HG02623 (cell line): Measurements from ENCODE around the gene TMEM178A.
"Not testable (repeated sequence)": the region's sequence is repeated elsewhere in the genome, so short reads cannot be mapped to it uniquely, and the experiment has no call there.

ENCODE experiments used
- ATAC-seq: cut with Tn5 transposase; IDR thresholded peaks from one replicate; pipeline ENCODE4 v1.9.1; 2021; ENCODE audit warnings: moderate library complexity; ENCODE audit not compliant: unreplicated experiment

Gene TMEM178A

DNA sequence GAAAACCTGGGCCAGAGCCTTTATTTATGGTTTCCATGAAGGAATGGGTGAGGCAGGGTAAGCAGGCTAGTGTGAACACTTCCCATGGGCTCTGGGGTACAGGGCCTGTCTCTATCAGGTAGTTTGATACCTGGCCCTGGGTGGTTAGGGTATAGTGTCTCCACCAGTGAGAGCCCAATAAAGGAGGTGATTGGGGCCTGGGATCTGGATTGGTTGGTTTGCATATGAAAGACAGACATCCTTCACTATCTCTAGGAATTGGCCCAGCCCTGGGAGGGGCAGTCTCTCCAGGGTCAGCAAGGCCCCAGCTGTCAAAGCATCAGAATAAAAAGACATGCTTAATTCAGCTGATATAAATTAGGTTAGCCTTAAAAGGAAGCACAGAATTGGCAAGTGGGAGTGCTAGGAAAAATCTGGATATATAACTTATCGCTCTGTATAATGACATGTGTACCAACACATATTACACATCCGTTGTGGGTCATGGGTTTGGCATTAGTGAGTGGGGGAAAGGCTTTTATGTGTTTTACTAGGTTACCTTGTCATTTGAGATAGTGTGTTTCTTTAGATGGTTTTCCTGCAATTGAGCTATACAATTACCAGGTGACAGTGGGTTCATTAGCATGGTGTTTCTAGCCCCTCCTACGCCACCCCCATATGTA lies 18.5 kb upstream of the TMEM178A start:
- ATAC-seq: no peak

DNA sequence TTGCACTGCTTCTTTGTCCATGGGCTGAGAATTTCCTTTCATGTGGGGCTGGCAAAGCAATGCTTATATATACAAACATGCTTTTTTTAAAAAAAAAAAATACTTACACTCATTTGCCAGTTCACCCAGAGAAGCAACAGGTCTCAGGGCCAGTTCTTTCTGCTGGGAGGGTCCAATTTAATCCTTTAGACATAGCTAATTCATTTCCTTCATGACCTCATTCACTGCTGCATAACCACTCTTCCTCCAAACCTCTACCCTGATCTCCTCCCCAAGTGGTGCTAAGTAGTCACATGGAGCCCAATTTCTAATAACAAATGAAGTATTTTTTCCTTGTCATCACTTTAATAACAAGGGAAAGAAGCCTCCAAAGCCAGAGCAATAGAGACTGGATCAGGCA lies 17.1 kb upstream of the TMEM178A start:
- ATAC-seq: no peak

DNA sequence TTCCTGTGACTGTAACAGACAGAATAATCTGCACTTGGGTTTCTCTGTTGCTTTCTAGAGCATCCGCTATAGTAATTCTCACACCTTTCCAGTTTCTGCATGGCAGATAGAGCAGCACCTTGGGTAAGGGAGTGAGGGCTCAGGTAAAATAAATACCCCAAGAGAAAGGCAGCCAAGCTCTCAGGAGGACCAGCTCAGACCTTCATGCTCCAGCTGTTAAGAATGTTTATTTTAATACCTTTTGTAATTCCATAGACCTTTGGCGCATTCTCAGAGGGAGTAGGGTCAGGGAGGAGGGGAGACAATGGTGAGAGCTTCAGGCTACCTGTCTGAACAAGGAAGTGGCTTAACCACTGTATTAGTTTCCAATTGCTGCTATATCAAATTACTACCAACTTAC lies 16.2 kb upstream of the TMEM178A start:
- no peak for ATAC-seq

DNA sequence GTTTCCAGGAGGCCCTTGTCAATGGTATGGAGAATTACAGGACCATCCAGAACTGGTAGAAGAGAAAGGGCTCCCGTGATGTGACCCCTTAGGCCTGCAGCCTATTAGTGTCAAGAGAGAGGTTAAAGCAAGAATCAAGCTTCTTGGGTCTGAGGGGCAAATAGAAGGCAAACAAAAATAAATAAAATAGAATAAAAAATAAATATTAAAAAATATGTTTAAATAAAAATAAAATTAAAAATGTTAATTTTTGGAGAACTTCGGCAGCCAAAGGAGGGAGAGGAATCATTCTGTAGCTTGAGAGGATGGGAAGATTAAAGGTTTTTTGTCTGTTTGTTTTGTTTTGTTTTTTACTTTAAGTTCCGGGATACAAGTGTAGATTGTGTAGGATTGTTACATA lies 15.2 kb upstream of the TMEM178A start:
- no peak for ATAC-seq

DNA sequence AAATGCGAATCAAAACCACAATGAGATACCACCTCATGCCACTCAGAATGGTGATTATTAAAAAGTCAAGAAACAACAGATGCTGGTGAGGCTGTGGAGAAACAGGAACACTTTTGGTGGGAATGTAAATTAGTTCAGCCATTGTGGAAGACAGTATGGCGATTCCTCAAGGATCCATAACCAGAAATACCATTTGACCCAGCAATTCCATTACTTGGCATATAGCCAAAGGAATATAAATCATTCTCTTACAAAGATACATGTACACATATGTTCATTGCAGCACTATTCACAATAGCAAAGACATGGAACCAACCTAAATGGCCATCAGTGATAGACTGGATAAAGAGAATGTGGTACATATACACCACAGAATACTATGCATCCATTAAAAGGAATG lies 9.5 kb upstream of the TMEM178A start:
- not testable (repeated sequence) for ATAC-seq

DNA sequence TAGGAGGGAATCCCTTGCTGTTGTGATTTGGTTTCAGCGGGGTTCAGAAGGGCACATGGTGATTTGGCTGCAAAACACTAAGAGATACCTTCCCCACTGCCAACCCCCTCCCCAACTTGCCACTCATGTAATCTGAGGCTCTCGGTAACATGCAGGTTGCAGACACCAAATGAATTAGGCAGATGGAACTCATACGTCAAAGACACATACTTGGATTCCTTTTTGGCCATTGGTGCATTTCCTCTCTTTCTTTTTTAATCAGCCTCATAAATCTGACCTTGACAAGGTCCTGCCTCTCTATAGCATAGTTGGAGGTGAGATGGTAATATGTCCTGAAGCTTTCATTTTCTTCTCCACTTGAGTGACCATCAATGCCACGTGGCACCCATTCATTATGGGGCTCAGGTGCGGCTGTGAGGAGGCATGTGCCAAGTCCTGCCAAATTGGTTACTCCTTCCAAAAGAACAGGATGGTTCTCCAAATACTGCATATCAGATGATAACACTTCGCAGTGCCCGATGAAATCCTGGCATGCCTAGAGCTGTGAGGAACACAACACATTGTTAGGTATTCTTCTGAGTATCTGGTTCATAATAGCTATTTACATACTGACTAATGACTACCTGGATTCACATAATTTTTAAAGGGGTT lies 8.3 kb upstream of the TMEM178A start:
- ATAC-seq: no peak

DNA sequence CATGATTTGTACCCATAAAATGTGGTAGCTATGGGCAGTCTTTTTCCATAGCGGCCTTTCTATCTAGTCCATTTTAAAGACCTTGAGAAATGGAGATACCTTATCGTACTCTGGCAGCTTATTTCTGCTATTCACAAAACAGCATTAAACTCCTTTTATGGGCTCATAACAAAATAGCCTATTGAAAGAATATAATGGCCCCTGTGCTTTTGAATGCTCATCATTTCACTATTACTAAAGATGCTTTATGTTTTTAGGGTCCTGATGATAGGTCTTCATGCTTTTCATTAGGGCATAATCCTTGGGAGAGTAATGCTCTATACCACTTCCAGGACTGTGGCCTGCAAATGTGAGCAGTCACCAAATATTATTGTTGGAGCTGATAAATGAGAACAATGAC lies 7.3 kb upstream of the TMEM178A start:
- ATAC-seq: no peak

DNA sequence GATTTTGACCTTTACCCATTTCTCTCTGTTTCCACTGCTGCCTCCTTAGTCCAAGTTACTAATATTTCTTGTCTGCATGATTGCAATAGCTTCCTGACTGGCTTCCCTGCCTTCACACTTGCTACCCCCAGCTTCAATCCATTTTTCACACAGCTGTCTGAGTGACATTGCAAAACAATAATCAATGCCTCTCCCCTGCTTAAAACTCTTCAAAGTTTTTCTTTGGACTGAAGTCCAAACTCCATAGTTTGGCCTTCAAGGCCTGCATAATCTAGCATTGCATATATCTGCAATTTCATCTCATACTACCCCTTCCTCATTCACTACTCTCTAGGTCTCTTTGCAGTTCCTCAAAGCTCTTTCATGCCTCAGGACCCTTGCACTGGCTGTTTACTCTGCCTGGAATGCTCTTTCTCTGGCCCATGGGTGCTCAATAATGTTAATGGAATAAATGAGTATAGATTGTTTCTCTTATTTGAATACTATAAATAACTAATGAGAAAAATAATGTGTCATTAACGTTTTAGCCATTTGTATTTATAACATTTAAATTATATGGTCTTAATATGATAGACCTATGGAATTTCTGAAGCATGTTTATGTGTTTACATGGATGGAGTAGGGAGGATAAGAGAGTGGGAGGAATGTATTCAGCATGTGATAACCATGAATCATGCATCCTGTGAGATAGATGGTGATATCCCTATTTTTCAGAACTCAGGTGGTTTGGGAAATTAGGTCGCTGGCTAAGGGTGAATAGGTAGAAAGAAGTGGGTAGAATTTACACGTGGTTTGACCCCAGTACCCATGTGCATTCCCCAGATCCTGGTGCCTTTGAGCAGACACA lies 5.7 kb upstream of the TMEM178A start:
- no peak for ATAC-seq

DNA sequence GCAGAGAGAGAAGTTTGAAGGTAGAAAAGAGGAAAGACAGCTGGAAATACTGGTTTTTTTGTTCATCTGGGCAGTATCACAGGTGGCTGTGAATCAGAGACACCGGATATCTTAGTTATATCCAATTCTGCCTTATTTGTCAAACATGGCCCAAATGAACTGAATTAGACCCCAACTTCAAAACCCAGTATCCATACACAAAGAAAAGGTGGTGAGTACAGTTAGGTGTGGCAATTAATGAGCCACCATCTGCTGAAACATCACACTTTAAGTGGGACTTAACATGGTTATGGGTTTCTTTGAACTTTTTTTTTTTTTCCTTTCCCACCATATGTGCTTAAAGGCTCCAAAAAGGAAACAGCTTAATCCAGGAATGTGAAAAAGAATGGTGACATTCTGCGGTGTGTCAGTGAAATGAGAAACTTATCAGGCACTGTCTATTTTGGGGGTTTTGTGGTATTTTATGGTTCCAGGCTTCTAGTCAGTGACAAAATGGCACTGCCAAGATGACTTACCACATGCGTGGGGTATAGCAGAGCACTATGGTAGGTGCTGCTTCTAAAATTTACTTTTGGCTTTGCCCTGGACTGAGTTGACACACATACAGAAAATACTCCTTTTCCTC lies 5.0 kb upstream of the TMEM178A start:
- ATAC-seq: no peak

DNA sequence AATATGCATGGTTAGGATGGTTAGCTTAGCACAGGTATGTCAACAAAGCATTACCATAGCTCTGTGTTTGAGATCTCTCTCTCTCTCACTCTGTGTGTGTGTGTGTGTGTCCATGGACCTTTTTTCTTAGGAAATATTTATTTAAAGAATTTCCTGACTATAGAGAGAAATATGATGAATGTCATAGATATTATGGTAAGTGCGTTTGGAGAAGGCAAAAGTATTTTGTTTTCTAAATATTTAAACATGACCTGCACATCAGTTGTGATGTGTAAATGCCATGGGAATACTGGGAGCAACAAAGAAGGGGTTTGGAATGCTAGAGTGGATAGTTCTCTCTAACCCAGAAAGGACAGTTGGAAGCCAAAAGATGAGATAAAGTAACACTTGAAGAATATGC lies 3.9 kb upstream of the TMEM178A start:
- ATAC-seq: no peak

DNA sequence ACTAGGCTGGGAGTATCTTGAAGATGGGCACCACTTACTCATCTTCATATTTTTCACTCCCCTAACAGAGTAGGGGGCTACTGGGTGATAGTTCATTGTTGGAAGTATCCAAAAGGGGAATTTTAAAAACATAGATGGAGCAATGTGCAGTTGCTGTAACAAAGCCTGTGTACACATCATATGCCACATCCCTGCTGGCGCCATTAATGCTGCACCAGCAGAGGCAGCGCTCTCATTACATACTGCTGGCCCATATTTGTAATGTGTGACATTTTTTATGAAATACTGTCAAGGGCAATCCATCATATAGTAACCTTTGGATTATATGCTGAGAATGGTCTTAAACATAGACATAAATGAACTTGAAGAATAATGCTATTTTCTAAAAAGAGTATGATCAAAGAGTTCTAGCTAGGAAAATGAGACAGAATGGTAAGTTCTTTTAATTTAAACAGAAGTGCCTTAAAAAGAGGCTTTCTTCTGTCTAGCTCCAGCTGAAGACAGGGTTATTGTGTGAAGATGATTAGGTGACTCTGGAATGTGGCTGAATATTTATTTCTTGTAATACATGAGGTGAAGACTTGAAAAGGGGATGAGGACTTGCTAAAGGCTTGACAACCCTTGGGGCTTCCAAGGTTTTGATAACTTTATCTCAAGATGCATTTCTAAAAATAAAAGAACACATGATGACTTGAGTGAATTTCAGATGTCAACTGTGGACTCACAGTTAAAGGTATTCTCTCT lies 2.4 kb upstream of the TMEM178A start:
- no peak for ATAC-seq

DNA sequence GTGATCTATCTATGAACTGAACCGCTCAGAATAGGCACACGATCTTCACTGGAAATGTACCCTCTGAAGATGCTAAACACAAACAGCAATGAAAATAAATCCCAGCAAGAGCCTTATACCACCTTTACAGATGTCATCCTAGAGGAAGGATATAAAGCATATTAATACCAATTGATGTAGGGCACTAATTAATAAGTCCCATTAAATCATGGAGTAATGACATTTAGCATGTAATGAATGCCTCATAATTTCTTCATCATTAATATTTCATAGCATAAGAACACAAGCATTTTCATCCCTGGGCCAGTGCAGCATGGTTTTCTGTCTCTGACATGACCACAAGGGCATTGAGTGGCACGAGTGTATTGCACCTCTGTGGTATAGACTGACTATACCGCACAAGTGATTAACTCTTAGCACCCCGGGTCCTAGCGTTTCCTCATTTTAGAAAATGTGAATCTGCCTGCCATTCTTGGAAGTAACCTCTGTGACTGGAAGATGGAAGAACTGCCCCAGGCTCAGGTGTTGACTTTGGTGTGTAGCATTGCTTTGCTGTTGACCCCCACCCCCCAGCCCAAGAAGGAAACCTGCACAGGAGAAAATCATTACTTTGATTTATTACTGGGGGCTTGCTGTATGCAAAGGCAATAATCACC lies 1.4 kb upstream of the TMEM178A start:
- ATAC-seq: no peak

DNA sequence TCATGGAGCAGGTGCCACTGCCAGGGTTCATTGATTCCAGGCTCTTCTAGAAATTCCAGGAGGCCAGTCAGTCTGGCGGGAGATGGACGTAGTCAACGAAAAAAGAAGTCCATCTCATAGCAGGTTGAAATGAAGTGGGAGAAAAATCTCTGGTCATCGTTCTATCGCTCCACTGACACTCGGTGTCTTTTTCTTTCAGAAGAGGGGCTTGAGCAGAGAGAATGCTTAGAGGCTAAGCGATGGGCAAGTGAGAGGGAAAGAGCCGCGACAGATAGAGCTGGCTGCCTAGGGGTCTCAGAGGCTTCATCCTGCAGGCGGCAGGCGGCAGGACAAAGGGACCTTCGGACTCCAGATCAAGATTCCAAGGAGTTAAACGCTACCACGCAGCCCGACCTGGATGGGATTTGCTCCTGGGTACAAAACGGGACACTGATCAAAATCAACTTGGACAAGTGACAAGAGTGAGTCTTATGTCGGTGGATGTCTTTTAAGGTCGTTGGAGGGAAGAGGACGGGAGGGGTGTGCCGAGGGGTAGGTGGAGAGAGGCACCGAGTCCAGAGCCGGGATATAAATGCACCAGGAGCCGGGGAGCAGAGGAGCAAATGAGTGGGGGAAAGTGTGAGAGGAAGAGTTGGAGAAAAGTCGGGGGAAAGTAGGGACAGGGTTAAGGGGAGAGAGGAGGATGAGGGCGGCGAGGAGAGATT lies 677 bp upstream of the TMEM178A start:
- ATAC-seq: no peak

DNA sequence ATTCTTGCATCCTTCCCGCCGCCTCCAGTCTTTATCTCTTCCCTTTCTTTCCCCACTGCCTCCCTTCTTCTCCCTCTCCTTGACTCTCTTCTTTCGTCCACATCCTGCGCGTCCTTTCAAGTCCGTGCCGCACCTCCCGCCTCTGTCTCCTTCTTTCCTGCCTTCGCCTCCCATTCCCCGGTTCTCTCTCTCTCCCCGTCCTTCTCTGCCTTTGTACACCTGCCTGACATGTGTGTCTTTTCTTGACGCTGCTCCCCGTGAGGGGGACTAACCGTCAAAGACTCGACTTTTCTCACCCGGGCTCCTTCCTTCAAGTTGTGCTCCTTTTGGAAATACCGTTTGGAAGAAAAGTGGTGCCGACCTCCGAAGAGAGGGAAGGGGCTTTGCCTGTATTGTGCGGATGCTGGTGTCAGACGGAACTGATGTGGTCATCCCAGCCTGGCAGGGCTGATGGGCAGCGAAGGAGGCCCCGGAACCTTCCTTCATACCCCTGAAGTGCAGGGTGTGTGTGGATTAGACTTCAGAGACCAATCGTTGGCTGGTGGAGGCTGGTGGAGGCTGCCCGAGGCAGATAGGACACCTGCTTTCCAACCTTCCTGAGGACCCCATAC lies 879 bp downstream of the TMEM178A start:
- ATAC-seq: no peak

DNA sequence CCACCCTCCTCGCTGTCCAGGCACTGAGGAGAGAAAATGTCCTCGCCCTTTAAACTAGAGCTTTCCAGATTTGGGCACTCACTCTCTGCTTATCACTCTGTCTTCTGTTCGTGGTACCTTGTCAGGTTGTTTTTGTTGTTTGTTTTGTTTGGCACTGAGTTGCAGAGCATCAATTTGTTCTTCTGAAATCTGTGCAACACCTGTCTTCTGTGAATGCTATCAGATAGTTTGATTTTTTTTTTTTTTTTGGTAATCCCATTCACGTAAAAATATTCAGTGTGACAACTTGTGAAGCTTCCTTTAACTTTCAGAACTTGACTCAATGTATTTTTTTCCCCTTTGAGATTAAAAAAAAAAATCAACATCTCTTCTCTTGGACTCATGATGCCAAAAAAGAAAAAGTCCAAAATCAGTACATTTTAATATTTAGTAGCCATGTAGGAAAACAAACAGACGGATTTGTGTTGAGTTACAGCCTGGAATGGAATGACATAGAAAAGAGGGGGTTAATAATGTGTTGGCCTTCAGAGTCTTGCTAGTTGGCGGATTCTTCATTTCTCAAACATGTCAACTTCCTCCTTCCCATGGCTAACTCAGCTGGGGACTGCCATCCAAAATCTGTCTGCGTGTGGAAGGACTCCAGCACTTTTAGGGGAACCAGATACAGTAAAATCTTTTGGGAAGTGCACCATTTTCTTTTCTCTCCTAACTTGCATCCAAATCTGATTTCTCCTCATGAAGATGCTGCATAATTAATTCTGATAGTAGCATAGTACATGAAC lies 1.6 kb downstream of the TMEM178A start:
- ATAC-seq: no peak

DNA sequence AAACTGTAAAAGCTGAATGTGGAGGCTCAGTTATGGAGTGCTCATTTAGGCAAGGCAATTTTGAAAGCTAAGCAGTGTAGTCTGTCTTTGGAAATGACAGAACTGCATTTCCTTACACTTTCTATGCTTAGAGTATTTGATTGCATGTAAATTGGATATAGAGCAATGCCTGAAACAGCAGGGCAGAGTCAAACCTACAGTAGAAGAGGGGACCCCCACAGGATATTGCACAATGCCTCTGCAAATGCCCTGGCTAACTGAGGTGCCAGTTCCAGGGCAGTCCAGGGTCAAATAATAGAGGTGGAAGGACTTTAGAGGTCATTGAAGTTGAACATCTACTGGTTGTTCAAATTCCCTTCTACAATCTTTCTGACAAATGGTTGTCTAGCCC lies 2.2 kb downstream of the TMEM178A start:
- ATAC-seq: no peak

DNA sequence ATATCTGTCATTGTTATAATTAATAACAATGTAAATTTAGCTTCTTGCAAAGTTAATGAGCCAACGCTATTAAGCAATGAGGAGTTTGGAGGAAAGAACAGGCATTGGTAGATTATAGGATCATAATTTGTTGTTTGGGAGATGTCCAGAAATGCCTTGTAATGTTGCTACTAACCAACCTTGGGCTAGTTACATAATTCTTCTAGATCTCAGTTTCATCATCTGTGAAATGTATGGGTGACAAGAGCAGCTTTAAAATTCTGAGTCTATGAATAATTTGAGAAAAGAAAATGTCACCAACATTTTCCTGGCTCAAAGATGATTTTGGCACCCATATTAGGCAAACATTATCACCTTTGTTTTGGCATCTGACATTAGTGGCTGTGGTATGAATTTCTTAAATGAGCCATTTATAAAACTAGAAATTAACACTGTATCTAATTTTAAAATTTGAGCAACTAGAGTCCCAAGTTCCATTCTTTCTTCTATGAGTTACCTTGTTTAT lies 2.9 kb downstream of the TMEM178A start:
- ATAC-seq: no peak

DNA sequence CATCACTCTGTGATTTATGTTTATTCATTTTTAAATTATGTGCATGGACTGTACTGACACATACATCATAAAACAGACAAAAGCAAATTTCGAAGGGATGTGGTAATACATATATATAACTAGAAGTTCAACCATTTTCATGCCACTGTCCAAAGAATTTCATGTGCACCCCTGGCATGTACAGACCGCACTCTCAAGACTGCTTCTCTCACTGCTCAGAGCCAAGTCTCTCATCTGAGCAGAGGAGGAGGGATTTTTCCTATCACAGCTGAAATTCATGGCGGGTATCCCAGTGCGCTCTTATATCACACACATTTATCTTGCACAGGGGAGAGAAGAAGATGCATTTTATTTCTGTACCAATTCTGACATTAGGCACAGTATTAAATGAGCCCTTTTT lies 5.9 kb downstream of the TMEM178A start:
- ATAC-seq: no peak
